IPS-18a (cell line): Measurements from ENCODE around the gene INTS14.
A peak's percentile ranks its signal among the peaks of the same experiment; 100 is the strongest.
"Not testable (repeated sequence)": the region's sequence is repeated elsewhere in the genome, so short reads cannot be mapped to it uniquely, and the experiment has no call there.

Source experiments
- H3K27ac ChIP-seq: one replicate; pipeline ENCODE4 v1.5.1; 2013; ENCODE audit warnings: low read length
- H3K27me3 ChIP-seq: one replicate; pipeline ENCODE4 v1.6.1; 2013; ENCODE audit warnings: mild to moderate bottlenecking, low read length; ENCODE audit not compliant: control insufficient read depth, insufficient read depth
- H3K36me3 ChIP-seq: one replicate; pipeline ENCODE4 v1.6.1; 2013; ENCODE audit warnings: low read depth, low read length; ENCODE audit not compliant: control insufficient read depth
- H3K4me1 ChIP-seq: one replicate; pipeline ENCODE4 v1.6.1; 2013; ENCODE audit warnings: low read depth, low read length; ENCODE audit not compliant: control insufficient read depth
- H3K4me3 ChIP-seq: one replicate; pipeline ENCODE4 v1.5.1; 2013; ENCODE audit warnings: low read length
- H3K9ac ChIP-seq: one replicate; pipeline ENCODE4 v1.6.1; 2013; ENCODE audit warnings: mild to moderate bottlenecking, low read length, moderate library complexity
- H3K9me3 ChIP-seq: one replicate; pipeline ENCODE4 v1.6.1; 2013; ENCODE audit warnings: low read depth, low read length; ENCODE audit not compliant: control insufficient read depth

The INTS14 gene

DNA sequence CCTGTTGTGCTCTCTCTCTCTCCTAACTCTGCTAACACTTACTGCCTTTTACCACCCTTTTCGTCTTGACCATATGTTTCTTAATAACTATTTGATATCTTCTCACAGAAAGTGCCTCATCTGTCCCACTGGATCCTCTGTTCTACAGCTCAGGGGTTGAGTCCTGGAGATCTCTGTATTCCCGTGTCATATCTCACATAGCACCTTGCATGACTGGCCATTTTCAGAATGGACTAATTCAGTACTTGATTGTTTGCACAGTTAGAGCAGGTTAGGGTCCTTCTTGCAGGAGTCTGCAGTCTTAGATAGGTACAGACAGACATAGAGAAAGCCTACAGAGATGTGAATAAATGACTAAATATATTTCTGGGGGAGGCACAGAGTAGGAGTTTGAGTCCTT, 59.7 kb downstream of the INTS14 start:
- H3K36me3 ChIP-seq: peaks cover 18% of the 10 kb centered on the region

DNA sequence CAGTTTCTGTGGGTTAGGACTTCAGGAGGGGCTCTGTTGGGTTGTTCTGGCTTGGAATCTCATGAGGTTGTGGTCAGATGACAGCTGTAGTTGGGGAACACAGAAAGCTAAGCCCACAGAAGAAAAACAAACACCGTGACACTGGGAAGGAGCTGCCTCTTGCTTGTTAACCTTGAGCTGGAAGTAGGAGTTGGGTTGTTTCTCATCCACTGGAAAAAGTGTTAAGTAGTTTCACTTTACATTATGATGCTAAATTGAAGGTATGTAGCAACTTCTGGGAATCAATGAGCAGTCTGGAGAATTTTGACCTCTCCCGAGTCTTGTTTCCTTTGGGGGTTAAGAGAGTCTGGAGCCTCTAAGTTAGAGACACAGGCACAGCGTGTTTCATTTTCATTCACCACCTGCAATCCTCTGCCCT, 60.2 kb downstream of the INTS14 start:
- Histone ChIP-seq H3K9ac (no peak overlapping the region), H3K4me1 (peaks cover 6% of the 10 kb centered on the region), H3K9me3 (no peaks in the 10 kb centered on the region), H3K36me3 (peaks cover 13% of the 10 kb centered on the region), H3K27ac (no peak overlapping the region), H3K4me3 (no peak overlapping the region), H3K27me3 (no peaks in the 10 kb centered on the region)

More for the DNA sequence above, 59.7 kb downstream of the INTS14 start:
- Histone ChIP-seq H3K9me3 (no peaks in the 10 kb centered on the region), H3K4me3 (no peak overlapping the region), H3K27me3 (no peaks in the 10 kb centered on the region), H3K4me1 (peaks cover 6% of the 10 kb centered on the region), H3K9ac (no peak overlapping the region), H3K27ac (no peak overlapping the region)

DNA sequence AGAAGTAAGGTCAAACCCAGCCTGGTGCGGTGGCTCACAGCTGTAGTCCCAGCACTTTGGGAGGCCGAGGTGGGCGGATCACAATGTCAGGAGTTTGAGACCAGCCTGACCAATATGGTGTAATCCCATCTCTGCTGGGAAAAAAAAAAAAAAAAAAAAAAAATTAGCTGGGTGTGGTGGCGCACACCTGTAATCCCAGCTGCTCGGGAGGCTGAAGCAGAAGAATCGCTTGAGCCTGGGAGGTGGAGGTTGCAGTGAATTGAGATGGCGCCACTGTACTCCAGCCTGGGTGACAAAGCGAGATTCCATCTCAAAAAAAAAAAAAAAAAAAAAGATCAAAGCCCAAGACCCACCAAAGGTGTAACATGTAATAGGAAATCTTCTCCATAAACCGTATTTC, 61.6 kb downstream of the INTS14 start:
- H3K4me1 ChIP-seq, H3K9ac ChIP-seq, H3K4me3 ChIP-seq, H3K27ac ChIP-seq, H3K36me3 ChIP-seq, H3K9me3 ChIP-seq, H3K27me3 ChIP-seq: not testable (repeated sequence)

DNA sequence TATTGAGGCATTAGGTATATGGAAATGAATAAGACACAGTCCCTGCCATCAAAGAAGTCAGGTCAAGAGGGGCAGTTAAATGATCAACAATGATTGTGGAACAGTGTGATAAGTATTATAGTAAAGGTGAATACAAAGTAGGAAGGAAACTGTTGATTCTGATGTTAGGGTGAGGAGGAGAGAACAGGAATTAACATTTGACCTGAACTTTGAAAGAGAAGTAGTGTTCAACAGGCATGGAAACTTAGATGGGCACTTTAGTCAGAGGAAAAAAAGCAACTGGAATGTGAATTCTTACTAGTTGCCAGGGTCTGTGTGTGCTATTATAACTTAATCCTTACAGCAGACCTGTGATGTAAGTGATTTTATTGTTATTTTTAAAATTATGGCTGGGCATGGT, 63.1 kb downstream of the INTS14 start:
- Histone ChIP-seq H3K27ac (no peak overlapping the region), H3K4me3 (no peak overlapping the region), H3K9me3 (no peaks in the 10 kb centered on the region), H3K36me3 (no peaks in the 10 kb centered on the region), H3K4me1 (peaks cover 6% of the 10 kb centered on the region), H3K9ac (no peak overlapping the region), H3K27me3 (no peaks in the 10 kb centered on the region)

DNA sequence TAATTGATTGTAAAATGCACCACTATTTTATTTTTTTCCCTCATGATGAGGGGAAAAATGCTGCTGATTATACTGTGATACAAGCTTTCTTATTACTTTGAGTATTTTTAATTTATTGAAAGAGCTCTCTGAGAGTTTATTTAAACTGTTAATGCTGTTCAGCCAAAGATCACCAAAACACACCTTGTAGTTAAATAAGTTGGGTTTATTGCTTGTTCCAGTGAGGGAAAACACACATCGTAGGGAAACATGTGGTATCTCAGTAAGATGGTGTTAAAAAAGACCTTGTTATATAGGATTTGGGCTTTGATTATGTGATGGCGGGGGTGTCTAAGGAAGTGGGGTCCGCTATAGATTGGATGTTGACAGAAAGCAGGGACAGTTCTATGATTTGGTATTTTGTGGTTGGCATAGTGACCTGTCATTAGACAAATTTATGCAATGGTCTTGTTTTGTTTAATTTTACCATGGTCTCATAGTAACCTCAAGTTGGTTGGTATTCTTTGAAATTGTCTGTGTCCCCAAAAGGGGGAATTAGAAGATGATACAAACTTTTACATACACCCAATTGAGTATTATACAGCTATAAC, 69.6 kb downstream of the INTS14 start:
- Histone ChIP-seq H3K36me3 (no peaks in the 10 kb centered on the region), H3K27me3 (no peaks in the 10 kb centered on the region), H3K4me3 (no peak overlapping the region), H3K4me1 (no peaks in the 10 kb centered on the region), H3K27ac (no peak overlapping the region), H3K9ac (no peak overlapping the region), H3K9me3 (no peaks in the 10 kb centered on the region)

DNA sequence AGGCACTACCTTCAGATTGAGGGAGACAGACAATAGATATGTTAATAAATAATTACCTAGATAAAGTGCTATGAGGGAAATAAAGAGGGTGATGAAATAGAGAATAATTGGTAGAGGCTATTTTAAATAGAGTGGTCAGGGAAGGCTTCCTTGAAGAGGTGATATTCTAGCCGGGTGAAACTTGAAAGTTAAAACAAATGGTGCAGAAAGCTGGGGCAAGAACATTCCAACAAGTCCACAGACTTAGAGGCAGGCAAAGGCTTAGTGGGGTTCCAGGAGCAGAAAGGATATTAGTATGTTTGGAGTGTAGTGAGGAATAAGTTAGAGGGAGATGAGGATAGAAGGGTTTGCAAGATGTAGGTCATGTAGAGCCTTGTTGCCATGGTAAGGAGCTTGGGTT, 70.6 kb downstream of the INTS14 start:
- Histone ChIP-seq H3K36me3 (no peaks in the 10 kb centered on the region), H3K9ac (no peak overlapping the region)

DNA sequence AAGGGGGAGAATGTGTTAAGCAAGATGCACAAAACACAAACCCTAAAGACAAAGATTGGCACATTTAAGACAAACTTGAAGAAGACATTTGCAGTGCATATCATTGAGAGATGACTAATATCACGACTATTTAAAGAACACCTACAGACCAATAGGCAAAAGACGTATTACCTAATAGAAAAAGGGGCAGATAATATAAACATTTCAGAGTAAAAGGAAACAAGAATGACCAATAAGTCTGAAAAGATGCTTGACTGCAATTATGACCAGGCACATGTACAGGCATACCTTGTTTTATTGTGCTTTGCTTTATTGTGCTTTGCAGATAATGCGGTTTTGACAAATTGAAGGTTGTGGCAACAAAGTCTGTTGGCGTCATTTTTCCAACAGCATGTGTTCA, 75.7 kb downstream of the INTS14 start:
- H3K9ac ChIP-seq: no peak overlapping the region
- peaks cover 17% of the 10 kb centered on the region for H3K4me1 ChIP-seq
- H3K27ac ChIP-seq: no peak overlapping the region
- H3K27me3 ChIP-seq: no peaks in the 10 kb centered on the region
- H3K36me3 ChIP-seq: no peaks in the 10 kb centered on the region
- no peak overlapping the region for H3K4me3 ChIP-seq
- H3K9me3 ChIP-seq: no peaks in the 10 kb centered on the region

More for the DNA sequence above, 70.6 kb downstream of the INTS14 start:
- Histone ChIP-seq H3K9me3 (no peaks in the 10 kb centered on the region), H3K4me1 (no peaks in the 10 kb centered on the region), H3K27ac (no peak overlapping the region), H3K27me3 (no peaks in the 10 kb centered on the region), H3K4me3 (no peak overlapping the region)

DNA sequence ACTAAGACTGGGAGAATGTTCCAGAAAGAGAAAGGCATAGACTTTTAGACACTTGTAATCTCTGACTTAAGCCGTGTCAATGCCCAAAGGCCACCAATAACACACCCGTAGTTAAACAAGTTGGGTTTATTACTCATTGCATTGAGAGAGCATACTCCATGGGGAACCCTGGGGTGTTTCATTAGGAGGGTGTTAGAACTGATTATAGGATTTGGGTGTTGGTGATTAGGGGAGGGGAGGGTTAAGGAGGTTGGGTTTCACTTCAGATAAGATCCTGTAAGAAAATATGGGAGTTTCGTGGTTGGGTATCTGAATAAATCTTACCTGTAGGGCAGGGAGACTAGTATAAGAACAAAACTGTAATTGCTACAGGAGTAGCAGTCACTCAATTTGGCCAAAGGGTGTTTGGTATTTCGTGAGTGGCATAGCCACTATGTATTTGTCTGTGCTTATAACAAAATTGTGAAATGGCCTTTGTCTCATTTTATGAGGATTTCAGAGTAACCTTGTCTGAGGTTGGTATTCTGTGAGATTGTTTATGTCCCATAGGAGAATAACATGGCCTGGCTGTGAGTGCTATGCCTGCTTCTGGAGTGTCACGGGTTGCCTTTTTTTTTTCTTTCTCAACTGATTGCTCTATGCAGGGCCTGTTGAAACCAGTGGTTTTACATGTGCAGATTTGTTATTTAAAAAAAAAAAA, 77.7 kb downstream of the INTS14 start:
- Histone ChIP-seq H3K9me3 (no peaks in the 10 kb centered on the region), H3K9ac (peak overlapping the region; percentile 2), H3K4me3 (peak overlapping the region; percentile 21), H3K4me1 (peaks cover 21% of the 10 kb centered on the region), H3K27me3 (no peaks in the 10 kb centered on the region), H3K36me3 (no peaks in the 10 kb centered on the region), H3K27ac (no peak overlapping the region)

DNA sequence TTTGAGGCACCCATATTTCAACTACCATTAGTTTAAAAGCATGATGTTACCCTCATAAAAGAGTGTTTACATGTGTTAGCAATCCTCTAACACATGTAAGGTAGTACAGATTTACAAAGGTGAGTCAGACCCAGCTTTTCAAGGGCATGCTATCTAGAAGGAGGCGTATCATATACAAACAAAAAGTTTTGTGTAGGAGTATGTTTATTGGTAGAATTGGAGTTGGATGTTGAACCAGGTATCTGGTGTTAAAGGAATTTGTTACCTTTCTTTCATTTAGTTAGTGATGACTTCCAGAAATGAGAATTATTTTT, 78.2 kb downstream of the INTS14 start:
- peak overlapping the region; percentile 21 for H3K4me3 ChIP-seq
- H3K27ac ChIP-seq: no peak overlapping the region
- peak overlapping the region; percentile 2 for H3K9ac ChIP-seq
- H3K9me3 ChIP-seq: no peaks in the 10 kb centered on the region
- peaks cover 21% of the 10 kb centered on the region for H3K4me1 ChIP-seq
- H3K36me3 ChIP-seq: no peaks in the 10 kb centered on the region
- no peaks in the 10 kb centered on the region for H3K27me3 ChIP-seq

DNA sequence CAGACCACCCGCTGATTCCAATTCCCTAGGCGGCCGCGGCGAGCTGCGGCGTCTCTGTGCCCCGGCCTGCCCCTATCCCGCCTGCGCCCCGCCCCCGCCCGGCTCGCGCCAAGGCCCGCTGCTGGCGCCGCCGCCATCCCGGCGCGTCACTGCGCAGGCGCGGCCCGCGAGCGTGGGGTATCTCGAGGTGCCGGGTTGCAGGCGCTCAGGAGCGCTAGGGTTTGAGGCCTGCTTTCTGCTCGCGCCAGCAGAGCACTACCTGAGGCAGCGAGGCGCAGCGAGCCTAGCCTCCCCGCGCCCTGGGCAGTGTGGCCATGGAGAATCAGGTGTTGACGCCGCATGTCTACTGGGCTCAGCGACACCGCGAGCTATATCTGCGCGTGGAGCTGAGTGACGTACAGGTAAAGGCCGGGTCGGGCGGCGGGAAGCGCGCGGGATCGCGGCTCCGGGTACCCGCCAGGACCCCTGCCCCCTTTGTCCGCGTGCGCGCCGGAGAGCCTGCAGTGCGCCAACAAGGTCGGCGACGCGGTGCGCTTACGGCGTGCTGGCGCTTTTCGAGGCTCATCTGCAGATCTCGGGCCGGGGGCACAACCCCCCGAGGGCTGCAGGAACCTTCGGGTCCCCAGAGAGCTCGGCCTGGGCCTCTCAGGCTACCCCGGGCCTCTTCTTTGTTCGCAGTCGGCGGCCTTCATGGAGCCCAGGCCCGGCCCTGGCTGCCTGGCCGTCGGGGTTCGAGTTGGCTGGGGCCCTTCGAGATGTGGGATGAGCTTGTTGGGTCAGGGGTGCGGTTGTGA, 80.4 kb downstream of the INTS14 start, which contains the start of gene HACD3:
HACD3 (plus strand) TSS at position 146 of the 794 bp plus-strand sequence; CDS start at position 315, 169 bp downstream.
- H3K9ac ChIP-seq: peak within 1 kb of the TSS; percentile 98
- H3K4me3 ChIP-seq: peak within 1 kb of the TSS; percentile 86
- no peaks in the 10 kb centered on the region for H3K9me3 ChIP-seq
- no peaks in the 10 kb centered on the region for H3K27me3 ChIP-seq
- H3K27ac ChIP-seq: peak within 1 kb of the TSS; percentile 84
- no peaks in the 10 kb centered on the region for H3K36me3 ChIP-seq
- H3K4me1 ChIP-seq: peaks cover 21% of the 10 kb centered on the region

DNA sequence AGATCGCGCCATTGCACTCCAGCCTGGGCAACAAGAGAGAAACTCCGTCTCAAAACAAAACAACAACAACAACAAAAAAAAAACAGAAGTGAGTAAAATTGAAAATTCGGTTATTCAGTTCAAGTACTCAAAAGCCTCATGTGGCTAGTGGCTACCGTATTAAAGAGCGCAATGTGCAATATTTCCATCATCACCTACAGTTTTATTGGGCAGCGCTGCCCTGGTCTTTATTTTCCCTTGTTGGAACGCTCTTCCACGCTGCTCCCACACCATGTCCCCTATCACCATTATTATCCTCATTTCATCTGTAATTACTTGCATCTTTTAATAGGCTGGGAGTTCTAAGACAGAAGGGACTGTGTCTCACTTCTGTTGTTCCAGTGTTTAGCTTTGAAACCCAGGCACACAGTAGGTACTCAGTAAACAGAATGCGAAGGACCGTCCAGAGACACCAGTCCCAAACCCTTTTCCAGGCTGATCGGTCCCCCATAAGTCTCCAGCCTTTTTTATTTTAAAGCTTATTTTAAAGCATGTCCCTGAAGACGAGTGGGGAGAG, 81.1 kb downstream of the INTS14 start:
- Histone ChIP-seq H3K9ac (peak overlapping the region; percentile 98), H3K27ac (peak overlapping the region; percentile 57), H3K4me1 (peaks cover 21% of the 10 kb centered on the region), H3K36me3 (no peaks in the 10 kb centered on the region), H3K9me3 (no peaks in the 10 kb centered on the region), H3K27me3 (no peaks in the 10 kb centered on the region), H3K4me3 (peak overlapping the region; percentile 86)
